ENCODE measurements around the gene GATA3. TPM values are rescaled to one million over a fixed set of nuclear protein-coding genes. Genes with fewer than 3 reads are reported as not detected.

The GATA3 gene
- total and polyA plus RNA-seq, 2 experiments from 2014 or later, result 0.23 TPM; not detected in 1

DNA sequence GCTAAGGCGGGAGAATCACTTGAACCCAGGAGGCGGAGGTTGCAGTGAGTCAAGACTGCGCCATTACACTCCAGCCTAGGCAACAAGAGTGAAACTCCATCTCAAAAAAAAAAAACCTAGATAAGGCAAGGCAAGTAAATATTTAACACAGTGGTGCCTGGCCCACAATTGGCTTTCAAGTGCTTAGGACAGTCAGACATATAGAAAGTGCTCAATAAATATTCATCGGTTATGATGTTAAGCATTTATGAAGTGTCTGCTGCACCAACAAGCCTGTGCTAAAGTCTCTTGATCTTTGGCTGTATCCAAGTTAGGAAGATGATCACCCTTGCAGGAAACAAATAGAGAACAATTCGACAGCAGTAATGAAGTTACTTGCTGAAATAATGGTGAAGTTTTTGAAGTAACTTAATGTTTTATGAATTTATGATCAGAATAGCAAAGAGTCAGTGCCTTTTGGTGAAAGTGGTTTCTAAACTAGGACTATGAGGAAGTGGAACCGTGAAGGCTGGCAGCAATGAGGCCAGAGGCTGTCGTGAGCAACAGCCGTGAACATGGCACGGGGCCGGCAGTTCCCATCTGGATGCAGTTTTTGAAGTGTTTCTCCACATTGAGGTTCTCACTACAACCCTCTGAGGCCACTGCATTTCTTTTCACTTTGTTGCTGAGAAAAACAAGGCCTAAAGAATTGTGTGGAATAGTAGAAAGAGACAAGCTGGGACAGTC lies 48.1 kb upstream of the GATA3 start:
- Histone ChIP-seq H3K4me3 (no peak overlapping the region), H3F3A (replicated peaks; ENCODE audit: low read depth) (no peaks in the 10 kb centered on the region), H3K4me2 (no peak overlapping the region), H4K20me1 (replicated peaks; ENCODE audit: insufficient read depth) (no peaks in the 10 kb centered on the region), H3K79me2 (replicated peaks; ENCODE audit: insufficient read depth) (no peaks in the 10 kb centered on the region), H3K27ac (ENCODE audit: low read depth) (no peak overlapping the region), H3K36me3 (ENCODE audit: insufficient read depth) (no peaks in the 10 kb centered on the region), H3K4me1 (ENCODE audit: insufficient read depth) (no peaks in the 10 kb centered on the region), H2AFZ (no peak overlapping the region), H3K27me3 (ENCODE audit: insufficient read depth) (no peaks in the 10 kb centered on the region), H3K9me2 (ENCODE audit: insufficient read depth) (no peaks in the 10 kb centered on the region)
- H3K9me3 Mint-ChIP-seq, result peaks cover 12% of the 10 kb centered on the region; the same call in 2 of the 3 replicates
- TF ChIP-seq, protein P1, sequence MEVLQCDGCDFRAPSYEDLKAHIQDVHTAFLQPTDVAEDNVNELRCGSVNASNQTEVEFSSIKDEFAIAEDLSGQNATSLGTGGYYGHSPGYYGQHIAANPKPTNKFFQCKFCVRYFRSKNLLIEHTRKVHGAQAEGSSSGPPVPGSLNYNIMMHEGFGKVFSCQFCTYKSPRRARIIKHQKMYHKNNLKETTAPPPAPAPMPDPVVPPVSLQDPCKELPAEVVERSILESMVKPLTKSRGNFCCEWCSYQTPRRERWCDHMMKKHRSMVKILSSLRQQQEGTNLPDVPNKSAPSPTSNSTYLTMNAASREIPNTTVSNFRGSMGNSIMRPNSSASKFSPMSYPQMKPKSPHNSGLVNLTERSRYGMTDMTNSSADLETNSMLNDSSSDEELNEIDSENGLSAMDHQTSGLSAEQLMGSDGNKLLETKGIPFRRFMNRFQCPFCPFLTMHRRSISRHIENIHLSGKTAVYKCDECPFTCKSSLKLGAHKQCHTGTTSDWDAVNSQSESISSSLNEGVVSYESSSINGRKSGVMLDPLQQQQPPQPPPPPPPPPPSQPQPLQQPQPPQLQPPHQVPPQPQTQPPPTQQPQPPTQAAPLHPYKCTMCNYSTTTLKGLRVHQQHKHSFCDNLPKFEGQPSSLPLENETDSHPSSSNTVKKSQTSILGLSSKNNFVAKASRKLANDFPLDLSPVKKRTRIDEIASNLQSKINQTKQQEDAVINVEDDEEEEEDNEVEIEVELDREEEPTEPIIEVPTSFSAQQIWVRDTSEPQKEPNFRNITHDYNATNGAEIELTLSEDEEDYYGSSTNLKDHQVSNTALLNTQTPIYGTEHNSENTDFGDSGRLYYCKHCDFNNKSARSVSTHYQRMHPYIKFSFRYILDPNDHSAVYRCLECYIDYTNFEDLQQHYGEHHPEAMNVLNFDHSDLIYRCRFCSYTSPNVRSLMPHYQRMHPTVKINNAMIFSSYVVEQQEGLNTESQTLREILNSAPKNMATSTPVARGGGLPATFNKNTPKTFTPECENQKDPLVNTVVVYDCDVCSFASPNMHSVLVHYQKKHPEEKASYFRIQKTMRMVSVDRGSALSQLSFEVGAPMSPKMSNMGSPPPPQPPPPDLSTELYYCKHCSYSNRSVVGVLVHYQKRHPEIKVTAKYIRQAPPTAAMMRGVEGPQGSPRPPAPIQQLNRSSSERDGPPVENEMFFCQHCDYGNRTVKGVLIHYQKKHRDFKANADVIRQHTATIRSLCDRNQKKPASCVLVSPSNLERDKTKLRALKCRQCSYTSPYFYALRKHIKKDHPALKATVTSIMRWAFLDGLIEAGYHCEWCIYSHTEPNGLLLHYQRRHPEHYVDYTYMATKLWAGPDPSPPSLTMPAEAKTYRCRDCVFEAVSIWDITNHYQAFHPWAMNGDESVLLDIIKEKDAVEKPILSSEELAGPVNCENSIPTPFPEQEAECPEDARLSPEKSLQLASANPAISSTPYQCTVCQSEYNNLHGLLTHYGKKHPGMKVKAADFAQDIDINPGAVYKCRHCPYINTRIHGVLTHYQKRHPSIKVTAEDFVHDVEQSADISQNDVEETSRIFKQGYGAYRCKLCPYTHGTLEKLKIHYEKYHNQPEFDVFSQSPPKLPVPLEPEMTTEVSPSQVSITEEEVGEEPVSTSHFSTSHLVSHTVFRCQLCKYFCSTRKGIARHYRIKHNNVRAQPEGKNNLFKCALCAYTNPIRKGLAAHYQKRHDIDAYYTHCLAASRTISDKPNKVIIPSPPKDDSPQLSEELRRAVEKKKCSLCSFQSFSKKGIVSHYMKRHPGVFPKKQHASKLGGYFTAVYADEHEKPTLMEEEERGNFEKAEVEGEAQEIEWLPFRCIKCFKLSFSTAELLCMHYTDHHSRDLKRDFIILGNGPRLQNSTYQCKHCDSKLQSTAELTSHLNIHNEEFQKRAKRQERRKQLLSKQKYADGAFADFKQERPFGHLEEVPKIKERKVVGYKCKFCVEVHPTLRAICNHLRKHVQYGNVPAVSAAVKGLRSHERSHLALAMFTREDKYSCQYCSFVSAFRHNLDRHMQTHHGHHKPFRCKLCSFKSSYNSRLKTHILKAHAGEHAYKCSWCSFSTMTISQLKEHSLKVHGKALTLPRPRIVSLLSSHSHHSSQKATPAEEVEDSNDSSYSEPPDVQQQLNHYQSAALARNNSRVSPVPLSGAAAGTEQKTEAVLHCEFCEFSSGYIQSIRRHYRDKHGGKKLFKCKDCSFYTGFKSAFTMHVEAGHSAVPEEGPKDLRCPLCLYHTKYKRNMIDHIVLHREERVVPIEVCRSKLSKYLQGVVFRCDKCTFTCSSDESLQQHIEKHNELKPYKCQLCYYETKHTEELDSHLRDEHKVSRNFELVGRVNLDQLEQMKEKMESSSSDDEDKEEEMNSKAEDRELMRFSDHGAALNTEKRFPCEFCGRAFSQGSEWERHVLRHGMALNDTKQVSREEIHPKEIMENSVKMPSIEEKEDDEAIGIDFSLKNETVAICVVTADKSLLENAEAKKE (CRISPR knock-in tag; IDR thresholded peaks at IDR 0.05), result no peak
- TF ChIP-seq EZH2 (IDR thresholded peaks at IDR 0.05; ENCODE audit: low read depth, unreplicated experiment) (no peak), POLR2AphosphoS5 (IDR thresholded peaks at IDR 0.05; ENCODE audit: low read depth) (no peak), NANOG (IDR thresholded peaks at IDR 0.05; ENCODE audit: borderline replicate concordance) (no peak), ZNF114 (CRISPR knock-in tag; IDR thresholded peaks at IDR 0.05) (no peak), ZNF331 (CRISPR knock-in tag; IDR thresholded peaks at IDR 0.05; ENCODE audit: low read depth) (no peak), JUNB (IDR thresholded peaks at IDR 0.05; ENCODE audit: unreplicated experiment) (no peak), CREB1 (CRISPR knock-in tag; IDR thresholded peaks at IDR 0.05; ENCODE audit: low read depth) (no peak), EZH2phosphoT487 (IDR thresholded peaks at IDR 0.05; ENCODE audit: unreplicated experiment) (no peak), STAT1 (IDR thresholded peaks at IDR 0.05; ENCODE audit: unreplicated experiment) (no peak)
- TF ChIP-seq, protein P2, sequence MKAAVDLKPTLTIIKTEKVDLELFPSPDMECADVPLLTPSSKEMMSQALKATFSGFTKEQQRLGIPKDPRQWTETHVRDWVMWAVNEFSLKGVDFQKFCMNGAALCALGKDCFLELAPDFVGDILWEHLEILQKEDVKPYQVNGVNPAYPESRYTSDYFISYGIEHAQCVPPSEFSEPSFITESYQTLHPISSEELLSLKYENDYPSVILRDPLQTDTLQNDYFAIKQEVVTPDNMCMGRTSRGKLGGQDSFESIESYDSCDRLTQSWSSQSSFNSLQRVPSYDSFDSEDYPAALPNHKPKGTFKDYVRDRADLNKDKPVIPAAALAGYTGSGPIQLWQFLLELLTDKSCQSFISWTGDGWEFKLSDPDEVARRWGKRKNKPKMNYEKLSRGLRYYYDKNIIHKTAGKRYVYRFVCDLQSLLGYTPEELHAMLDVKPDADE (IDR thresholded peaks at IDR 0.05), result no peak
- TF ChIP-seq, protein P3, sequence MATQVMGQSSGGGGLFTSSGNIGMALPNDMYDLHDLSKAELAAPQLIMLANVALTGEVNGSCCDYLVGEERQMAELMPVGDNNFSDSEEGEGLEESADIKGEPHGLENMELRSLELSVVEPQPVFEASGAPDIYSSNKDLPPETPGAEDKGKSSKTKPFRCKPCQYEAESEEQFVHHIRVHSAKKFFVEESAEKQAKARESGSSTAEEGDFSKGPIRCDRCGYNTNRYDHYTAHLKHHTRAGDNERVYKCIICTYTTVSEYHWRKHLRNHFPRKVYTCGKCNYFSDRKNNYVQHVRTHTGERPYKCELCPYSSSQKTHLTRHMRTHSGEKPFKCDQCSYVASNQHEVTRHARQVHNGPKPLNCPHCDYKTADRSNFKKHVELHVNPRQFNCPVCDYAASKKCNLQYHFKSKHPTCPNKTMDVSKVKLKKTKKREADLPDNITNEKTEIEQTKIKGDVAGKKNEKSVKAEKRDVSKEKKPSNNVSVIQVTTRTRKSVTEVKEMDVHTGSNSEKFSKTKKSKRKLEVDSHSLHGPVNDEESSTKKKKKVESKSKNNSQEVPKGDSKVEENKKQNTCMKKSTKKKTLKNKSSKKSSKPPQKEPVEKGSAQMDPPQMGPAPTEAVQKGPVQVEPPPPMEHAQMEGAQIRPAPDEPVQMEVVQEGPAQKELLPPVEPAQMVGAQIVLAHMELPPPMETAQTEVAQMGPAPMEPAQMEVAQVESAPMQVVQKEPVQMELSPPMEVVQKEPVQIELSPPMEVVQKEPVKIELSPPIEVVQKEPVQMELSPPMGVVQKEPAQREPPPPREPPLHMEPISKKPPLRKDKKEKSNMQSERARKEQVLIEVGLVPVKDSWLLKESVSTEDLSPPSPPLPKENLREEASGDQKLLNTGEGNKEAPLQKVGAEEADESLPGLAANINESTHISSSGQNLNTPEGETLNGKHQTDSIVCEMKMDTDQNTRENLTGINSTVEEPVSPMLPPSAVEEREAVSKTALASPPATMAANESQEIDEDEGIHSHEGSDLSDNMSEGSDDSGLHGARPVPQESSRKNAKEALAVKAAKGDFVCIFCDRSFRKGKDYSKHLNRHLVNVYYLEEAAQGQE (IDR thresholded peaks at IDR 0.05; ENCODE audit: unreplicated experiment), result no peak
- TF ChIP-seq, protein P4, sequence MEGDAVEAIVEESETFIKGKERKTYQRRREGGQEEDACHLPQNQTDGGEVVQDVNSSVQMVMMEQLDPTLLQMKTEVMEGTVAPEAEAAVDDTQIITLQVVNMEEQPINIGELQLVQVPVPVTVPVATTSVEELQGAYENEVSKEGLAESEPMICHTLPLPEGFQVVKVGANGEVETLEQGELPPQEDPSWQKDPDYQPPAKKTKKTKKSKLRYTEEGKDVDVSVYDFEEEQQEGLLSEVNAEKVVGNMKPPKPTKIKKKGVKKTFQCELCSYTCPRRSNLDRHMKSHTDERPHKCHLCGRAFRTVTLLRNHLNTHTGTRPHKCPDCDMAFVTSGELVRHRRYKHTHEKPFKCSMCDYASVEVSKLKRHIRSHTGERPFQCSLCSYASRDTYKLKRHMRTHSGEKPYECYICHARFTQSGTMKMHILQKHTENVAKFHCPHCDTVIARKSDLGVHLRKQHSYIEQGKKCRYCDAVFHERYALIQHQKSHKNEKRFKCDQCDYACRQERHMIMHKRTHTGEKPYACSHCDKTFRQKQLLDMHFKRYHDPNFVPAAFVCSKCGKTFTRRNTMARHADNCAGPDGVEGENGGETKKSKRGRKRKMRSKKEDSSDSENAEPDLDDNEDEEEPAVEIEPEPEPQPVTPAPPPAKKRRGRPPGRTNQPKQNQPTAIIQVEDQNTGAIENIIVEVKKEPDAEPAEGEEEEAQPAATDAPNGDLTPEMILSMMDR (conservative IDR thresholded peaks at IDR 0.05; ENCODE audit: low read depth in 2 of 2), result no peak
- no peak overlapping the region for H3K27ac Mint-ChIP-seq
- no peak for ATAC-seq
- peaks cover 10% of the 10 kb centered on the region for H3K36me3 Mint-ChIP-seq (ENCODE audit: low read depth)
- H3K4me3 Mint-ChIP-seq, result no peak overlapping the region
- DNase-seq (ENCODE audit: low spot score), result no peak
- H3K4me1 Mint-ChIP-seq, result no peaks in the 10 kb centered on the region
- H3K27me3 Mint-ChIP-seq (ENCODE audit: insufficient read depth, low read depth, poor library complexity), result no peaks in the 10 kb centered on the region

Data from GM23338 (cell line).